ENCODE measurements around the gene TAGLN. TPM values are rescaled to one million over a fixed set of nuclear protein-coding genes. Genes with fewer than 3 reads are reported as not detected.
A peak's percentile ranks its signal among the peaks of the same experiment; 100 is the strongest.

TAGLN gene
- polyA plus RNA-seq, 3 donors: 3.6 to 113 (median 4.0) TPM

DNA sequence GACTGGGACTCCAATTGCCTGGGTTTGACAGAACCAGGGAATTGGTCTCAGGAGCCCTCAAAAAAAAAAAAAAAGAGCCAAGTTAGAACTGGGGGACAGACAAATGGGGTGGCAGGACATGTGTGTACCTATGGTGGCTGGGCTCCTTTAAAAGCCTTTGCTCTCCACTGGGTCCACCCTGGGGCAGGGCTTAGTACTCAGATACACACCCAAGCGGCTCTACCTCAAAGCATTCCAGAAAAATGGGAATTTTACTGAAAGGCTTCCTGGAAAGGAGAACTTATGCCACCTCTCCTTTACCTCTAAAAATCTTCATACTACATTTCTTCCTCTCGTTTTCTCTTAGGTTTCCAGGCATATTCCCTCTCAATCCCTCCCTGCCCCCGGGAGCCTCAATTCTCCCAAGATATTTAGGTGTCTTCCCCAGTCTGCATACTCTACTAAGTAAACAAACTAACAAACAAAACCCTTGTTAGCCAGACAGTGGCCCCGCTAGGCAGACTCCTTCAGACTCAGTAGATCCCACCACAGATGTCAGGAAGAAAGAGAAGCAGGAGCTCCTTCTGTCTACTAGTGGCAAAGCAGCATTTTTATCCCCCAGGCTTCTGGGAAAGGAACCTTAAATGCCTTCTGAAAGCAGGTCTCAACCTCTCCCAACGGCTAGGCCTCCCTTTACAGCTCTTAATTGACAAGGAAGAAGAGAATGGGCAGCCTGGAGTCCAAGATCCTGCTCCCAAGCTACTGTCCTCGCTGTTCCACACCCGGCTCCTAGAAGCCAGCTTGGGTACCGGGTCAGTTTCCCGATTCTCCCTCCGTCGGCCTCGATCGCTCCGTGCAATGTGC is 32.0 kb downstream of the TAGLN start:
- peaks cover 0 to 2% (median 0%) of the 10 kb centered on the region in 3 donors for H3K27me3 Mint-ChIP-seq (ENCODE audit: low read depth in 3 of 3)
- H2AFZ ChIP-seq (ENCODE audit: insufficient read depth, low read depth, low read length, poor library complexity, severe bottlenecking): peak overlapping the region; percentile 93
- H3K4me3 Mint-ChIP-seq: peak overlapping the region; percentile 94 to 96
- peaks cover 37 to 43% of the 10 kb centered on the region in 2 donors for H3K36me3 Mint-ChIP-seq
- peaks cover 36% of the 10 kb centered on the region for H3K4me1 Mint-ChIP-seq
- no peaks in the 10 kb centered on the region for H3K27me3 ChIP-seq (ENCODE audit: control insufficient read depth in 2 of 2, insufficient read depth in 2 of 2, low read length in 2 of 2)
- H3K9me3 ChIP-seq (replicated peaks in 1 of 2; ENCODE audit: control insufficient read depth in 1 of 2, insufficient read depth in 1 of 2, low read length in 2 of 2): no peaks in the 10 kb centered on the region
- WGBS (ENCODE audit: insufficient coverage): 20% methylated on average over 14 of the region's 14 CpGs
- H3K4me1 ChIP-seq (ENCODE audit: control insufficient read depth in 1 of 2, insufficient read depth in 2 of 2, low read length in 2 of 2): peaks cover 21 to 26% of the 10 kb centered on the region in 2 donors
- DNase-seq: no peak
- TF ChIP-seq, protein P1, sequence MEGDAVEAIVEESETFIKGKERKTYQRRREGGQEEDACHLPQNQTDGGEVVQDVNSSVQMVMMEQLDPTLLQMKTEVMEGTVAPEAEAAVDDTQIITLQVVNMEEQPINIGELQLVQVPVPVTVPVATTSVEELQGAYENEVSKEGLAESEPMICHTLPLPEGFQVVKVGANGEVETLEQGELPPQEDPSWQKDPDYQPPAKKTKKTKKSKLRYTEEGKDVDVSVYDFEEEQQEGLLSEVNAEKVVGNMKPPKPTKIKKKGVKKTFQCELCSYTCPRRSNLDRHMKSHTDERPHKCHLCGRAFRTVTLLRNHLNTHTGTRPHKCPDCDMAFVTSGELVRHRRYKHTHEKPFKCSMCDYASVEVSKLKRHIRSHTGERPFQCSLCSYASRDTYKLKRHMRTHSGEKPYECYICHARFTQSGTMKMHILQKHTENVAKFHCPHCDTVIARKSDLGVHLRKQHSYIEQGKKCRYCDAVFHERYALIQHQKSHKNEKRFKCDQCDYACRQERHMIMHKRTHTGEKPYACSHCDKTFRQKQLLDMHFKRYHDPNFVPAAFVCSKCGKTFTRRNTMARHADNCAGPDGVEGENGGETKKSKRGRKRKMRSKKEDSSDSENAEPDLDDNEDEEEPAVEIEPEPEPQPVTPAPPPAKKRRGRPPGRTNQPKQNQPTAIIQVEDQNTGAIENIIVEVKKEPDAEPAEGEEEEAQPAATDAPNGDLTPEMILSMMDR (IDR thresholded peaks at IDR 0.05): no peak
- H3K9me3 Mint-ChIP-seq: no peaks in the 10 kb centered on the region
- intact Hi-C loops (cut with micrococcal nuclease): loop anchor here (5.0 kb wide), 2 partner anchors 444 to 459 kb away; partner anchors contain the start of genes BUD13 (in 1 of the 2) and ZPR1 (in 1 of the 2)
- H3K4me3 ChIP-seq (replicated peaks in 1 of 3; ENCODE audit: low read depth in 2 of 3, low read length in 3 of 3): peak overlapping the region; percentile 96 to 99 (median 97)
- peak overlapping the region; percentile 81 to 89 for H3K27ac ChIP-seq (ENCODE audit: low read depth in 1 of 2, low read length in 2 of 2)
- H3K36me3 ChIP-seq (replicated peaks in 1 of 2; ENCODE audit: control insufficient read depth in 1 of 2, insufficient read depth in 2 of 2, low read length in 2 of 2): peaks cover 36 to 44% of the 10 kb centered on the region in 2 donors
- H3K4me2 ChIP-seq (replicated peaks; ENCODE audit: extremely low read depth, low read length, poor library complexity, severe bottlenecking): peak overlapping the region; percentile 95
- H3K9ac ChIP-seq (ENCODE audit: insufficient read depth, low read length, poor library complexity, severe bottlenecking): peak overlapping the region; percentile 86
- H3K79me2 ChIP-seq (ENCODE audit: insufficient read depth, low read length): peaks cover 57% of the 10 kb centered on the region
- peak overlapping the region; percentile 83 to 98 (median 89) for H3K27ac Mint-ChIP-seq
- H4K20me1 ChIP-seq (ENCODE audit: insufficient read depth, low read length): peaks cover 22% of the 10 kb centered on the region

DNA sequence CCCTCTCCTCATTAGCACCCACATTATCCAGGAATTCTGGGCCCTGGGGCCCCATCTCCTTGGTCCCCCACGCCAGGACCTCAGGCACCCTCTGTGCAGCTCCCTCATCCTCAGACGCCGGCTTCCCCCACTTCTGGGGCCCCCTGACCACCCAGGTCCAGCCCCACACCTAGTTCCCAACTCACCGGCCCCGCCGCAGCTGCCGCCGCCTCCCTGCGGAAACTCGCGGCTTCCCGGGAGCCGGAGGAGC is 32.6 kb downstream of the TAGLN start, which contains the start of gene PCSK7:
TSS of gene PCSK7 (minus strand) at position 232 of the 250 bp plus-strand sequence. CDS start 2,229 bp downstream, outside the sequence.
- Histone ChIP-seq H3K79me2 (ENCODE audit: insufficient read depth, low read length) (peaks cover 57% of the 10 kb centered on the region), H3K4me3 (replicated peaks in 1 of 3; ENCODE audit: low read depth in 2 of 3, low read length in 3 of 3) (peak within 1 kb of the TSS; percentile 96 to 99 (median 97)), H3K36me3 (replicated peaks in 1 of 2; ENCODE audit: control insufficient read depth in 1 of 2, insufficient read depth in 2 of 2, low read length in 2 of 2) (peaks cover 33 to 38% of the 10 kb centered on the region in 2 donors), H3K27me3 (ENCODE audit: control insufficient read depth in 2 of 2, insufficient read depth in 2 of 2, low read length in 2 of 2) (no peaks in the 10 kb centered on the region), H3K4me2 (replicated peaks; ENCODE audit: extremely low read depth, low read length, poor library complexity, severe bottlenecking) (peak within 1 kb of the TSS; percentile 95), H3K4me1 (ENCODE audit: control insufficient read depth in 1 of 2, insufficient read depth in 2 of 2, low read length in 2 of 2) (peaks cover 21 to 26% of the 10 kb centered on the region in 2 donors), H3K9me3 (replicated peaks in 1 of 2; ENCODE audit: control insufficient read depth in 1 of 2, insufficient read depth in 1 of 2, low read length in 2 of 2) (no peaks in the 10 kb centered on the region), H3K27ac (ENCODE audit: low read depth in 1 of 2, low read length in 2 of 2) (peak within 1 kb of the TSS; percentile 81 to 89), H3K9ac (ENCODE audit: insufficient read depth, low read length, poor library complexity, severe bottlenecking) (peak within 1 kb of the TSS; percentile 86), H2AFZ (ENCODE audit: insufficient read depth, low read depth, low read length, poor library complexity, severe bottlenecking) (peak within 1 kb of the TSS; percentile 93), H4K20me1 (ENCODE audit: insufficient read depth, low read length) (peaks cover 20% of the 10 kb centered on the region)
- peaks cover 34% of the 10 kb centered on the region for H3K4me1 Mint-ChIP-seq
- peaks cover 38 to 43% of the 10 kb centered on the region in 2 donors for H3K36me3 Mint-ChIP-seq
- no peaks in the 10 kb centered on the region for H3K9me3 Mint-ChIP-seq
- peak within 1 kb of the TSS; percentile 98 to 100 for H3K4me3 Mint-ChIP-seq
- peak within 1 kb of the TSS; percentile 93 to 99 (median 98) for H3K27ac Mint-ChIP-seq
- TF ChIP-seq, protein P1 (IDR thresholded peaks at IDR 0.05): no peak
- intact Hi-C loops (cut with micrococcal nuclease): loop anchor here (5.0 kb wide), 2 partner anchors 444 to 459 kb away; partner anchors contain the start of genes BUD13 (in 1 of the 2) and ZPR1 (in 1 of the 2)
- DNase-seq: peak in 2 of 3 donors; percentile 34 to 67
- H3K27me3 Mint-ChIP-seq (ENCODE audit: low read depth in 3 of 3): peaks cover 0 to 2% (median 0%) of the 10 kb centered on the region in 3 donors
- 0% methylated on average over 13 of the region's 13 CpGs for WGBS (ENCODE audit: insufficient coverage)

Measured in CD14-positive monocyte (primary cell).